NOMO-1 treated with DMSO at 0.1 percent for 48 hours (cell line): Measurements from ENCODE around the gene TCTN2.

ENCODE experiments used
- DNase-seq: peaks from one replicate; lab custom pipeline; 2025; ENCODE audit not compliant: unreplicated experiment; lab: John Stamatoyannopoulos, UW

The TCTN2 gene

GRCh38 chr12:123683964-123684363 is 13.1 kb downstream of the TCTN2 start:
- DNase-seq = no peak

GRCh38 chr12:123686636-123687190 is 15.8 kb downstream of the TCTN2 start:
- no peak for DNase-seq

- no peak for DNase-seq
Measured at GRCh38 chr12:123690191-123690840, 19.4 kb downstream of the TCTN2 start.

- no peak for DNase-seq
Measured at GRCh38 chr12:123696207-123696606, 25.3 kb downstream of the TCTN2 start.

- DNase-seq = no peak
Measured at GRCh38 chr12:123696646-123697045, 25.7 kb downstream of the TCTN2 start.

GRCh38 chr12:123705935-123706334 is 35.0 kb downstream of the TCTN2 start:
- DNase-seq = no peak

- DNase-seq = no peak
Measured at GRCh38 chr12:123707466-123707865, 36.6 kb downstream of the TCTN2 start.

- DNase-seq = peak; percentile 17
Measured at GRCh38 chr12:123712780-123713319, 41.9 kb downstream of the TCTN2 start.

GRCh38 chr12:123713398-123713797 is 42.5 kb downstream of the TCTN2 start:
- DNase-seq = no peak

GRCh38 chr12:123713823-123714585 is 43.1 kb downstream of the TCTN2 start:
- DNase-seq = peak; percentile 35

- DNase-seq = no peak
Measured at GRCh38 chr12:123715195-123715594, 44.3 kb downstream of the TCTN2 start.

GRCh38 chr12:123717350-123717749 is 46.4 kb downstream of the TCTN2 start:
- DNase-seq = no peak

- no peak for DNase-seq
Measured at GRCh38 chr12:123720141-123720814, 49.4 kb downstream of the TCTN2 start.

- no peak for DNase-seq
Measured at GRCh38 chr12:123721245-123721644, 50.3 kb downstream of the TCTN2 start.

GRCh38 chr12:123723011-123723410 is 52.1 kb downstream of the TCTN2 start:
- DNase-seq = no peak

- no peak for DNase-seq
Measured at GRCh38 chr12:123723765-123724164, 52.9 kb downstream of the TCTN2 start.

- DNase-seq = no peak
Measured at GRCh38 chr12:123726244-123726643, 55.3 kb downstream of the TCTN2 start.

- DNase-seq = no peak
Measured at GRCh38 chr12:123726962-123727361, 56.0 kb downstream of the TCTN2 start.

- DNase-seq = no peak
Measured at GRCh38 chr12:123727878-123728277, 57.0 kb downstream of the TCTN2 start.

GRCh38 chr12:123731596-123731995 is 60.7 kb downstream of the TCTN2 start:
- no peak for DNase-seq

- DNase-seq = no peak
Measured at GRCh38 chr12:123732251-123732650, 61.3 kb downstream of the TCTN2 start.
